Endothelial cell of hepatic sinusoid (primary cell): ENCODE measurements around the gene MPC1.

Experiments
- in situ Hi-C: cut with HindIII; loops from 2 replicates; pipeline ENCODE4 v1.10.0; 2017; ENCODE audit warnings: low sequenced_read_pairs

Gene MPC1

DNA sequence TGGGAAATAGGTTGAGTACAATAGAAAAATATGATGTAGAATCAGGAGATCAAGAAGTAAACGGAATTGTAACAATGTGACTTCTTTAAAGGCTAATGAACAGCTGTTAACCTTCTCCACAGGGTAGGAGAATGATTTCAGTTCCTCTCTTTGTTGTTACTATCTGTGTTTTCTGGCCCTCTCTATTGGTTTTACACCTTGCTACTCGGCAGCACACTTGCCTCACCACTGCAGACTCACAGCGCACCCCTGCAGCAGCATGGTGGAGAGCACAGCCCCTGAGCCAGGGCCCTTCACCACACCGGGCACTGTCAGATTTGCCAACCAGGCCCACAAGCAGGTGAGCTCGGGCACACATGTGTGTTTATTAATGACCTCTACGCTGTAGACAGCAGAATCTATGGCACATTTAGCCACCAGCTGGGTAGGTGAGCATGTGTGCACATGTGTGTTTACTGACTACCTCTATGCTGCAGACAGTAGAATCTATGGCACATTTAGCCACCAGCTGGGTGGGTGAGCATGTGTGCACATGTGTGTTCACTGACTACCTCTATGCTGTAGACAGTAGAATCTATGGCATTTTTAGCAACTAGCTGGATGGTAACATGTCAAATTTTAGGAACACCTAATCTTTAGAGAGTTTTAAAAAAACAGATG lies 57.2 kb downstream of the MPC1 start:
- in situ Hi-C loops = no loop called here

DNA sequence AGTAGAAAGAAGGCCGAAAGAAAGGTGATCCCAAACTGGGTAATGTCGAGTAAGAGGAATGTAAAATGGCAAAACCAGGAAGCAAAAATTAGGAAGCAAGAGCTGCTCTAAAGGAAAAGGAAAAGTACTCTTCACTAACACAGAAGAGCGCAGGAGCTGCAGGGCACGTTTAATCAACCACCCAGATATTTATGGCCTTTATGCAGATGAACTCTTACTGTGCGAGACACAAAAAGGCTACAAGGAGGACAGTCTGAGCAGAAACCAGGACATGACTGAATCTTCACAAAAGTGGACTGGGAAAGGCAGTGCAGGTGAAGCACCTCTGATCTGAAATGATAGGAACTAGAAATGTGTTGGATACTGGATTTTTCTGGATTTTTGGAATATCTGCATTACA lies 59.3 kb downstream of the MPC1 start:
- in situ Hi-C loops = no loop called here

DNA sequence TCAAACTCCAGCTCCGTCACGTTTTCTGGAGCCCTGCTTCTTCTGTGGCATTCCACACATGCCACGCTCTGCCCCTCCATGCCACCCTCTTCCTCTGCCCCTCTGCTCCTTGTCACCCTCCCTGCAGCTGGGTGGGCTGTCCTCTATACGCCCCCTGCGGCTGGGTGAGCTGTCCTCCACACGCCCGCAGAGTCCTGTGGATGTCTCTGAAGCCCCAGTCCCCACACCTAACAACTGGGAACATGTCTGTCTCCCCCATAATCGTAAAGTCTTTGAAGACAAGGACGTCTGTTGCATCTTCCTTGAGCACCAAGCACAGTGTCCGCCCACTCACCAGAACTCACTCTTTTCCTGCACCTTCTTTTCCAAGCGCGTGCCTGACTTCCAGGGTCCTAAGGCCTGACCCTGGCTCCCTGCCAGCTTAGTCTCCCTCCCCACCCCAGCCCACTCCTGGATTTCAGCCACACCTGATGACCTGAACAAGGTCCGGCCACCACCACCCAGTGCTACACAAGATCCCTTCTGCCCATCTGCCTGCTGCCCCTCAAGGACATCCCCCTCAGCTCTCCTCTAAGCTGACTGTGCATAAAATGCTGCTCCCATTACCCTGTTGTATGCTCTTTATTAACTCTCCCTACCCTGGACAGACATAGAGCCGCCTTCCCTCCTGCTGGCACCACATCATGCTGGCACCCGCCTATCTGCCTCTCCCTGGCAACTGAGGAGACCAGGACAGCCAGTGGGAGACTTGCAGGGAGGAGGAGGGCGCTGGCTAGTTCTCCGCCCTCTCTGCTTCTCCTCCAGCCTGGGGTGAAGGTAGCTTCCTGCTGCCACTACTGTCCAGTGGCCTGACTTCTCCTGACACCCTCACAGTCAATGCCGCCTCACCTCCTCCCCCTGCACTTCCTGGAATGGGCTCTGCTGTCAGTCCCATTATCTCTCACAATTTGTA lies 63.8 kb downstream of the MPC1 start:
- in situ Hi-C loops = no loop called here

DNA sequence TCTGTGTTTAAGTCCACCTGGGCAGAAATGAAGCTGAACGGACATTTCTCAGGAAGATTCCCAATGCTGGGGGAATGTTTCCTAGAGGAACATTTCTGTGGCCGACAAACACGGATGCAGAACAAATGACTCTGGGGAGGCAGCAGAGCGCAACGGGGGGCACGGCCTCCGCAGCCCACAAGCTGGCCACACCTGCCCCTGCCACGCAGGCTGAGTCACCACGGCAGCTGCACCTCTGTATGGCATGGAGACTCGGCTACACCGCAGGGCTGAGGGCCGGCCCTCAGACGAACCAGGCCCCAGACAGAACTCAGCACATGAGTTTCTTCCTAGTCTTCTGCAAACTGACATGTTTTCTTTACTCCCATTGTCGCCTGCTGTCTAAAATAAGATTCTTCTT lies 64.5 kb downstream of the MPC1 start:
- in situ Hi-C loops = no loop called here

DNA sequence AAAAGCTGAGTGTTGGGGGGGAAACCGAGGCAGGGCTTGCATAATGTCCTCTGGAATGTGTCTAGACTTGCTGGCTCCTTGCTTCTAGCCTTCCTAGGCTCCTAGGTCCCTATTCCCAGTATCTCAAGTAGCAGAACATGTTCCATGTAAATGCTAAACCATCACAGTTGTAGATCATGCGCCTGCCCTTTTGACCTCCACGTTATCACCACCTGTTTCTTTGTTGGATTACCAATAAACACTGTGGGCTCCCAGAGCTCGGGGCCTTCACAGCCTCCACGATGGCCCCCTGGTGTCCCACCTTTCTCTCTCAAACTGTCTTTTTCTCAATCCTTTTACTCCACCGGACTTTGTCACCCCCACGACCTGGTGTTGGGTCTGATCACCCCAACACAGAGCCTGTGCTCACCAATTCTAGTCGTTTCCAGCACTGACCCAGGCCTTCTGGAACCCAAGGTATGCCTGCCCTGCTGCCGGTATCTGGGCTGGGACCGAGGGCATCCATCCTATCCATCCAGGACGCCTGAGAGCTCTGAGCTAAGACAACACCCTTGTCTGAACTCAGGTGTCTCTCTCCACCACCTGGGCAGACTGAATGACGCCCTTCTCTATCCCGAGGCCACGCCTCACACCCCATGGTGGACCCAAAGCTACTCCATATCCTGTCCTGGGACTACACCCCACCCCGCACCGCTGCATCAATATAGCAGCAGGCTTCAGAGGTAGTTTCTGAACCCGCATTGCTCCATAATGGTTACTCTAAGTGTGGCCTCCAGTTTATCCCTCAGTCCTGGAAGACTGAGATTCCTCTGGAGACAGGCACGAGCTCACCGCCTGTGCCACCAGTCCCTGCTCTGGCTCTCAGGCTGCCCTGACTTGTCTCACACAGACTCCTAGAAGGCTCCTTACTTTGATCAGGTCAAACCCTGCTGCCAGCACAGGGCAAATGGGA lies 65.2 kb downstream of the MPC1 start:
- in situ Hi-C loops = no loop called here

DNA sequence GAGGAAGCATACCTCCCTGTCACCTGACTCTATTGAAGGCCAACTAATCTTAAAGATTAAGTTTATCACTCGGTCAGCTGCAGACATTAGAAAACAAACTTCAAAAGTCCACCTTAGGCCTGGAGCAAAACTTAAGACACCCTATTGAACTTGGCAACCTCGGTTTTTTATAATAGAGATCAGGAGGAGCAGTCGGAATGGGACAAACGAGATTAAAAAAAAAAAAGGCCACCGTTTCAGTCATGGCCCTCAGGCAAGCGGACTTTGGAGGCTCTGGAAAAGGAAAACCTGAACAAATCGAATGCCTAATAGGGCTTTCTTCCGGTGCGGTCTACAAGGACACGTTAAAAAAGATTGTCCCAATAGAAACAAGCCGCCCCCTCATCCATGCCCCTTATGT lies 67.3 kb downstream of the MPC1 start:
- in situ Hi-C loops = no loop called here
